ENCODE data around the gene GPAM.

- no peak for TF ChIP-seq POLR2AphosphoS5 (IDR thresholded peaks at IDR 0.05)
- TF ChIP-seq CTCF (IDR thresholded peaks at IDR 0.05): no peak
- TF ChIP-seq EP300 (IDR thresholded peaks at IDR 0.05): no peak
- no peak for TF ChIP-seq POLR2A (IDR thresholded peaks at IDR 0.05; ENCODE audit: low read depth)
These were observed 38.0 kb upstream of the GPAM start for GRCh38 chr10:112221545-112221944.
